A549 (cell line): Measurements from ENCODE around the gene FSHR.

Experiments
- CTCF ChIP-seq: fragments of >200 bp; sonication (Bioruptor Twin); formaldehyde crosslinking; IDR thresholded peaks from 3 replicates; pipeline ENCODE4 v1.5.1; 2016
- E2F6 ChIP-seq: IDR thresholded peaks from 2 replicates; pipeline ENCODE4 v1.6.1; 2012; ENCODE audit warnings: low read depth, borderline replicate concordance
- MAFK ChIP-seq: fragments of 450-650 bp; IDR thresholded peaks from 2 replicates; pipeline ENCODE4 v1.6.1; 2014; ENCODE audit not compliant: partially characterized antibody
- MAX ChIP-seq: IDR thresholded peaks from 2 replicates; pipeline ENCODE4 v1.6.1; 2012
- POLR2A ChIP-seq: IDR thresholded peaks from 2 replicates; pipeline ENCODE4 v1.6.1; 2012; ENCODE audit warnings: mild to moderate bottlenecking, low read length
- REST ChIP-seq: fragments of 200-600 bp; sonication (generic); IDR thresholded peaks from 2 replicates; pipeline ENCODE4 v1.6.1; 2016; ENCODE audit warnings: antibody characterized with exemption, mild to moderate bottlenecking, moderate library complexity
- RFX5 ChIP-seq: fragments of 450-650 bp; IDR thresholded peaks from 2 replicates; pipeline ENCODE4 v1.7.1; 2014; ENCODE audit warnings: antibody characterized with exemption, mild to moderate bottlenecking, moderate library complexity
- USF2 ChIP-seq: fragments of 450-650 bp; IDR thresholded peaks from 2 replicates; pipeline ENCODE4 v1.6.1; 2014; ENCODE audit warnings: antibody characterized with exemption

- no peak for TF ChIP-seq CTCF
- TF ChIP-seq E2F6: no peak
- TF ChIP-seq REST: no peak
- TF ChIP-seq USF2: no peak
- no peak for TF ChIP-seq RFX5
- no peak for TF ChIP-seq POLR2A
- no peak for TF ChIP-seq MAFK
- TF ChIP-seq MAX: no peak
Observed at GRCh38 chr2:49153252-49153651, 1.1 kb downstream of the FSHR start.
